Measurements from ENCODE around the gene OVAAL. TPM values are rescaled to one million over a fixed set of nuclear protein-coding genes. Genes with fewer than 3 reads are reported as not detected.

OVAAL gene
- total and polyA plus RNA-seq, 2 of the 4 experiments (the other 2 are of a cell fraction), result not detected

DNA sequence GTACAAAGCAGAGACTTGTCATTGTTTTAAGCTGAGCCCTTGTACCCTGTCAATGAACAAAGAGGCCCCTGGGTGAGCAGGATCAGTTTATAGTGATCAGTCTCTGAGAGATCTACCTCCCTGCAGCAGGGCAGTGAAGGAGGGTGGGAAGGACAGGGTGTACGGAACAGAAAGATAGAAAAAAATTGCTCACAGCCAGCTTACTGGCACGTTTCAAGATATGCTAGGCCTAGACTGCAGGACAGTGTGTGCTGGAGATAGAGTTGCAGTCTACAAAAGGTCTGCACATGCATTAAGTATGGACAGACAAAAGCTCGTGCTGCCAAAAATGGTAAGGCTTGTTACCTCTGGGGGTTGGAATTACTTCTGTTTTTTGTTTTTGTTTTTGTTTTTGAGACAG is 34.6 kb downstream of the OVAAL start:
- CTCF ChIA-PET, result no interaction called here
- Histone ChIP-seq H3K36me3 (ENCODE audit: control insufficient read depth, insufficient read depth, low read length) (no peaks in the 10 kb centered on the region), H4K8ac (ENCODE audit: low read depth in 2 of 2, low read length in 2 of 2) (no peak overlapping the region), H3K23ac (ENCODE audit: low read depth, low read length) (no peak overlapping the region), H3K79me1 (ENCODE audit: low read depth in 1 of 2, low read length in 2 of 2) (no peaks in the 10 kb centered on the region), H2BK5ac (ENCODE audit: low read depth, low read length, poor library complexity, severe bottlenecking) (no peak overlapping the region), H2AK9ac (replicated peaks; ENCODE audit: low read depth, low read length, poor library complexity) (no peak overlapping the region), H2BK120ac (ENCODE audit: low read depth, low read length) (no peak overlapping the region), H3K18ac (ENCODE audit: low read depth, low read length) (no peak overlapping the region), H3K14ac (replicated peaks; ENCODE audit: low read depth, low read length) (no peak overlapping the region; the same call in 1 of the 2 replicates), H2BK20ac (ENCODE audit: low read depth, low read length) (no peak overlapping the region), H3K4ac (ENCODE audit: low read depth, low read length) (no peak overlapping the region), H3K9ac (ENCODE audit: low read depth, low read length) (no peak overlapping the region), H3K27me3 (ENCODE audit: control insufficient read depth, insufficient read depth, low read length) (no peaks in the 10 kb centered on the region), H3K9me1 (ENCODE audit: insufficient read depth, low read length) (0 out of 2 replicates have a peak, but pooled peaks cover 3% of the 10 kb centered on the region), H3K27ac (ENCODE audit: insufficient read depth, low read length) (no peak overlapping the region), H3K4me3 (ENCODE audit: insufficient read depth, low read depth, low read length) (no peak overlapping the region), H4K91ac (ENCODE audit: insufficient read depth, low read depth, low read length) (no peak overlapping the region), H3K56ac (ENCODE audit: extremely low read depth, insufficient read depth, low read length) (no peak overlapping the region), H3K4me1 (ENCODE audit: control insufficient read depth, insufficient read depth, low read length) (no peaks in the 10 kb centered on the region), H4K20me1 (ENCODE audit: insufficient read depth, low read length) (no peaks in the 10 kb centered on the region), H4K5ac (ENCODE audit: low read depth, low read length) (no peak overlapping the region), H3K4me2 (ENCODE audit: low read depth, low read length) (no peak overlapping the region), H2AK5ac (ENCODE audit: low read depth, low read length) (no peak overlapping the region), H2AFZ (replicated peaks; ENCODE audit: low read length, poor library complexity) (peak overlapping the region; percentile 32), H2BK15ac (ENCODE audit: low read depth, low read length) (no peak overlapping the region), H3K9me3 (ENCODE audit: control insufficient read depth, insufficient read depth, low read length) (no peaks in the 10 kb centered on the region)
- no peak for ATAC-seq (ENCODE audit: low read depth)
- dilution Hi-C loops (cut with HindIII; ENCODE audit: low sequenced_read_pairs, unreplicated experiment) (no loop called here), intact Hi-C loops (cut with micrococcal nuclease) (loop anchor here (5.0 kb wide), 1 partner anchor 381 kb away; no protein-coding TSS in a partner anchor), in situ Hi-C loops (cut with MboI; ENCODE audit: low sequenced_read_pairs) (no loop called here)
- TF ChIP-seq NFE2L2 (IDR thresholded peaks at IDR 0.05; ENCODE audit: low read depth, low read length) (no peak), RFX5 (IDR thresholded peaks at IDR 0.05; ENCODE audit: low read depth, low read length) (no peak), BHLHE40 (IDR thresholded peaks at IDR 0.05; ENCODE audit: low read depth, low read length) (no peak), CEBPB (IDR thresholded peaks at IDR 0.05; ENCODE audit: low read depth, low read length) (no peak), POLR2A (IDR thresholded peaks at IDR 0.05; ENCODE audit: low read depth, low read length) (no peak), RCOR1 (IDR thresholded peaks at IDR 0.05; ENCODE audit: insufficient replicate concordance, low read length) (no peak), RAD21 (IDR thresholded peaks at IDR 0.05; ENCODE audit: low read length) (no peak), CHD1 (IDR thresholded peaks at IDR 0.05; ENCODE audit: low read depth, low read length) (no peak)
- TF ChIP-seq, protein P1, sequence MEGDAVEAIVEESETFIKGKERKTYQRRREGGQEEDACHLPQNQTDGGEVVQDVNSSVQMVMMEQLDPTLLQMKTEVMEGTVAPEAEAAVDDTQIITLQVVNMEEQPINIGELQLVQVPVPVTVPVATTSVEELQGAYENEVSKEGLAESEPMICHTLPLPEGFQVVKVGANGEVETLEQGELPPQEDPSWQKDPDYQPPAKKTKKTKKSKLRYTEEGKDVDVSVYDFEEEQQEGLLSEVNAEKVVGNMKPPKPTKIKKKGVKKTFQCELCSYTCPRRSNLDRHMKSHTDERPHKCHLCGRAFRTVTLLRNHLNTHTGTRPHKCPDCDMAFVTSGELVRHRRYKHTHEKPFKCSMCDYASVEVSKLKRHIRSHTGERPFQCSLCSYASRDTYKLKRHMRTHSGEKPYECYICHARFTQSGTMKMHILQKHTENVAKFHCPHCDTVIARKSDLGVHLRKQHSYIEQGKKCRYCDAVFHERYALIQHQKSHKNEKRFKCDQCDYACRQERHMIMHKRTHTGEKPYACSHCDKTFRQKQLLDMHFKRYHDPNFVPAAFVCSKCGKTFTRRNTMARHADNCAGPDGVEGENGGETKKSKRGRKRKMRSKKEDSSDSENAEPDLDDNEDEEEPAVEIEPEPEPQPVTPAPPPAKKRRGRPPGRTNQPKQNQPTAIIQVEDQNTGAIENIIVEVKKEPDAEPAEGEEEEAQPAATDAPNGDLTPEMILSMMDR (conservative IDR thresholded peaks at IDR 0.05; ENCODE audit: low read depth, low read length), result no peak
- TF ChIP-seq, protein P2, sequence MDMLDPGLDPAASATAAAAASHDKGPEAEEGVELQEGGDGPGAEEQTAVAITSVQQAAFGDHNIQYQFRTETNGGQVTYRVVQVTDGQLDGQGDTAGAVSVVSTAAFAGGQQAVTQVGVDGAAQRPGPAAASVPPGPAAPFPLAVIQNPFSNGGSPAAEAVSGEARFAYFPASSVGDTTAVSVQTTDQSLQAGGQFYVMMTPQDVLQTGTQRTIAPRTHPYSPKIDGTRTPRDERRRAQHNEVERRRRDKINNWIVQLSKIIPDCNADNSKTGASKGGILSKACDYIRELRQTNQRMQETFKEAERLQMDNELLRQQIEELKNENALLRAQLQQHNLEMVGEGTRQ (IDR thresholded peaks at IDR 0.05; ENCODE audit: low read depth, low read length), result no peak
- TF ChIP-seq, protein P3, sequence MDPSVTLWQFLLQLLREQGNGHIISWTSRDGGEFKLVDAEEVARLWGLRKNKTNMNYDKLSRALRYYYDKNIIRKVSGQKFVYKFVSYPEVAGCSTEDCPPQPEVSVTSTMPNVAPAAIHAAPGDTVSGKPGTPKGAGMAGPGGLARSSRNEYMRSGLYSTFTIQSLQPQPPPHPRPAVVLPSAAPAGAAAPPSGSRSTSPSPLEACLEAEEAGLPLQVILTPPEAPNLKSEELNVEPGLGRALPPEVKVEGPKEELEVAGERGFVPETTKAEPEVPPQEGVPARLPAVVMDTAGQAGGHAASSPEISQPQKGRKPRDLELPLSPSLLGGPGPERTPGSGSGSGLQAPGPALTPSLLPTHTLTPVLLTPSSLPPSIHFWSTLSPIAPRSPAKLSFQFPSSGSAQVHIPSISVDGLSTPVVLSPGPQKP (IDR thresholded peaks at IDR 0.05; ENCODE audit: borderline replicate concordance, low read depth, low read length), result no peak
- DNase-seq, result no peak
- BruUV-seq (replicated peaks), result no TSS peak
- POLR2A ChIA-PET (ENCODE audit: unreplicated experiment), result no interaction called here
- WGBS, 2 experiments (ENCODE audit: extremely low coverage in 2 of 2, insufficient read length in 1 of 2), result 33% methylated on average over 2 of the region's 3 CpGs; no CpG with 5 or more reads in 1 of the 2 experiments

Measured in IMR-90 (cell line).